ENCODE data around the gene MARCO.

MARCO gene

GRCh38 chr2:119011162-119011909, 69.3 kb downstream of the MARCO start:
- no peak for TF ChIP-seq TAF1 (IDR thresholded peaks at IDR 0.05; ENCODE audit: borderline replicate concordance, insufficient read depth, low read length)
- TF ChIP-seq, protein P1, sequence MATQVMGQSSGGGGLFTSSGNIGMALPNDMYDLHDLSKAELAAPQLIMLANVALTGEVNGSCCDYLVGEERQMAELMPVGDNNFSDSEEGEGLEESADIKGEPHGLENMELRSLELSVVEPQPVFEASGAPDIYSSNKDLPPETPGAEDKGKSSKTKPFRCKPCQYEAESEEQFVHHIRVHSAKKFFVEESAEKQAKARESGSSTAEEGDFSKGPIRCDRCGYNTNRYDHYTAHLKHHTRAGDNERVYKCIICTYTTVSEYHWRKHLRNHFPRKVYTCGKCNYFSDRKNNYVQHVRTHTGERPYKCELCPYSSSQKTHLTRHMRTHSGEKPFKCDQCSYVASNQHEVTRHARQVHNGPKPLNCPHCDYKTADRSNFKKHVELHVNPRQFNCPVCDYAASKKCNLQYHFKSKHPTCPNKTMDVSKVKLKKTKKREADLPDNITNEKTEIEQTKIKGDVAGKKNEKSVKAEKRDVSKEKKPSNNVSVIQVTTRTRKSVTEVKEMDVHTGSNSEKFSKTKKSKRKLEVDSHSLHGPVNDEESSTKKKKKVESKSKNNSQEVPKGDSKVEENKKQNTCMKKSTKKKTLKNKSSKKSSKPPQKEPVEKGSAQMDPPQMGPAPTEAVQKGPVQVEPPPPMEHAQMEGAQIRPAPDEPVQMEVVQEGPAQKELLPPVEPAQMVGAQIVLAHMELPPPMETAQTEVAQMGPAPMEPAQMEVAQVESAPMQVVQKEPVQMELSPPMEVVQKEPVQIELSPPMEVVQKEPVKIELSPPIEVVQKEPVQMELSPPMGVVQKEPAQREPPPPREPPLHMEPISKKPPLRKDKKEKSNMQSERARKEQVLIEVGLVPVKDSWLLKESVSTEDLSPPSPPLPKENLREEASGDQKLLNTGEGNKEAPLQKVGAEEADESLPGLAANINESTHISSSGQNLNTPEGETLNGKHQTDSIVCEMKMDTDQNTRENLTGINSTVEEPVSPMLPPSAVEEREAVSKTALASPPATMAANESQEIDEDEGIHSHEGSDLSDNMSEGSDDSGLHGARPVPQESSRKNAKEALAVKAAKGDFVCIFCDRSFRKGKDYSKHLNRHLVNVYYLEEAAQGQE (IDR thresholded peaks at IDR 0.05; ENCODE audit: insufficient read depth in 1 of 2, low read depth in 2 of 2, low read length in 2 of 2), result no peak
- no peak for TF ChIP-seq FOXP2 (optimal IDR thresholded peaks at IDR 0.05; ENCODE audit: borderline replicate concordance, extremely low read depth, extremely low read length, insufficient read depth)
- no peak for TF ChIP-seq SIN3A (IDR thresholded peaks at IDR 0.05; ENCODE audit: borderline replicate concordance, insufficient read depth, low read length)

GRCh38 chr2:119011910-119012209, 69.9 kb downstream of the MARCO start:
- TF ChIP-seq FOXP2 (optimal IDR thresholded peaks at IDR 0.05; ENCODE audit: borderline replicate concordance, extremely low read depth, extremely low read length, insufficient read depth), result no peak
- TF ChIP-seq, protein P1 (IDR thresholded peaks at IDR 0.05; ENCODE audit: insufficient read depth in 1 of 2, low read depth in 2 of 2, low read length in 2 of 2), result no peak
- TF ChIP-seq TAF1 (IDR thresholded peaks at IDR 0.05; ENCODE audit: borderline replicate concordance, insufficient read depth, low read length), result no peak
- no peak for TF ChIP-seq POLR2AphosphoS5 (IDR thresholded peaks at IDR 0.05; ENCODE audit: low read depth, low read length)
- no peak for TF ChIP-seq SIN3A (IDR thresholded peaks at IDR 0.05; ENCODE audit: borderline replicate concordance, insufficient read depth, low read length)

- TF ChIP-seq POLR2AphosphoS5 (IDR thresholded peaks at IDR 0.05; ENCODE audit: low read depth, low read length), result no peak
- TF ChIP-seq FOXP2 (optimal IDR thresholded peaks at IDR 0.05; ENCODE audit: borderline replicate concordance, extremely low read depth, extremely low read length, insufficient read depth), result no peak
- TF ChIP-seq TAF1 (IDR thresholded peaks at IDR 0.05; ENCODE audit: borderline replicate concordance, insufficient read depth, low read length), result no peak
- no peak for TF ChIP-seq SIN3A (IDR thresholded peaks at IDR 0.05; ENCODE audit: borderline replicate concordance, insufficient read depth, low read length)
- TF ChIP-seq, protein P1 (IDR thresholded peaks at IDR 0.05; ENCODE audit: insufficient read depth in 1 of 2, low read depth in 2 of 2, low read length in 2 of 2), result no peak
These were observed 70.6 kb downstream of the MARCO start for GRCh38 chr2:119012345-119013301.

DNA sequence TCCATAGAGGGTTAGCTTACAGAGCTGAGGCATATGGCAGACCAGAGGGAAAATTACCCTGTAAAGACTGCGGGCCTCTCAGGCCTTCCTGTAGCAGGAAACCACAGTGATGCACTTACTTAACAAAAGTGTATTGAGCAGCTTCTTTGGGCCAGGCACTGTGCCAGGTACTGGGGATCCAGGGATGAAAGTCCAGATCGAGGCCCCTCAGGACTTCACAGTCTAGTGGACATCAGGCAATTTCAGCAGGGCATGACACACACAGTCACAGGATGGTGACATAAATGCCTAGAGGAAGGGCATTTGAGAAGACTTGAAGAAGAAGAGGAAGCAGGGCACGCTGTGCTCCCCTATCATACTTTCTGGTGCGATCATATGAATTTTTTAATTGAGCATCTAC, 71.7 kb downstream of the MARCO start:
- TF ChIP-seq, protein P1 (IDR thresholded peaks at IDR 0.05; ENCODE audit: insufficient read depth in 1 of 2, low read depth in 2 of 2, low read length in 2 of 2), result no peak
- TF ChIP-seq SIN3A (IDR thresholded peaks at IDR 0.05; ENCODE audit: borderline replicate concordance, insufficient read depth, low read length) (no peak), POLR2AphosphoS5 (IDR thresholded peaks at IDR 0.05; ENCODE audit: low read depth, low read length) (no peak), FOXP2 (optimal IDR thresholded peaks at IDR 0.05; ENCODE audit: borderline replicate concordance, extremely low read depth, extremely low read length, insufficient read depth) (no peak), TAF1 (IDR thresholded peaks at IDR 0.05; ENCODE audit: borderline replicate concordance, insufficient read depth, low read length) (no peak)

Data from PFSK-1 (cell line).